H1 (cell line): ENCODE results near the gene TAF3. TPM values are rescaled to one million over a fixed set of nuclear protein-coding genes. Genes with fewer than 3 reads are reported as not detected.

Source experiments
- CTCF ChIA-PET: fragments of 300-600 bp; sonication (Branson Sonifier 250); formaldehyde crosslinking; loops from one replicate; lab custom pipeline; 2021; ENCODE audit not compliant: partially characterized antibody; lab: Charles Lee
- POLR2A ChIA-PET: fragments of 300-600 bp; sonication (Branson Sonifier 250); formaldehyde crosslinking; loops from one replicate; lab custom pipeline; 2021; ENCODE audit warnings: inconsistent platforms; ENCODE audit not compliant: partially characterized antibody; lab: Charles Lee
- DNase-seq, 2 experiments: peaks; one replicate each; pipeline versions ENCODE4 v3.0.0 to v3.0.0-alpha.2; 2010 to 2022; ENCODE audit warnings: low spot score in 2 of 2, low read depth in 1 of 2, mixed read lengths in 1 of 2
- FAIRE-seq: peaks from 2 replicates; lab custom pipeline; 2011; peaks lifted over from hg19 to GRCh38; lab: Jason Lieb, UNC
- H2AFZ ChIP-seq: 2 replicates; pipeline ENCODE4 v1.8.1; 2012; ENCODE audit warnings: low read length, inconsistent platforms
- H2AK5ac ChIP-seq: 2 replicates; pipeline ENCODE4 v1.6.1; 2013; ENCODE audit warnings: low read depth, low read length
- H2BK120ac ChIP-seq: replicated peaks from 2 replicates; pipeline ENCODE3; 2013; ENCODE audit warnings: low read depth, low read length, inconsistent platforms
- H2BK12ac ChIP-seq: 2 replicates; pipeline ENCODE4 v1.6.1; 2013; ENCODE audit warnings: low read depth, low read length
- H2BK15ac ChIP-seq: 2 replicates; pipeline ENCODE4 v1.6.1; 2013; ENCODE audit warnings: low read length
- H2BK20ac ChIP-seq: 2 replicates; pipeline ENCODE4 v1.6.1; 2013; ENCODE audit warnings: low read length
- H2BK5ac ChIP-seq: 2 replicates; pipeline ENCODE4 v1.6.1; 2013; ENCODE audit warnings: low read depth, low read length
- H3K14ac ChIP-seq: 2 replicates; pipeline ENCODE4 v1.6.1; 2013; ENCODE audit warnings: inconsistent platforms; ENCODE audit not compliant: insufficient read length
- H3K18ac ChIP-seq: 2 replicates; pipeline ENCODE4 v1.6.1; 2013; ENCODE audit warnings: low read length; ENCODE audit errors: extremely low read depth
- H3K23ac ChIP-seq: 2 replicates; pipeline ENCODE4 v1.6.1; 2013; ENCODE audit warnings: inconsistent platforms; ENCODE audit not compliant: insufficient read length
- H3K23me2 ChIP-seq: 2 replicates; pipeline ENCODE4 v1.6.1; 2013; ENCODE audit warnings: low read depth, low read length
- H3K27ac ChIP-seq: 2 replicates; pipeline ENCODE4 v1.6.1; 2011; ENCODE audit warnings: low read depth, low read length, inconsistent platforms
- H3K27me3 ChIP-seq, 4 experiments: replicated peaks in 1 of 4; 1 replicate in 1 of 4; 2 replicates in 3 of 4; pipeline versions ENCODE4 v1.6.1 to v1.8.1; 2011 to 2013; ENCODE audit warnings: low read length in 3 of 4, mild to moderate bottlenecking in 3 of 4, inconsistent platforms in 2 of 4, mixed read lengths in 2 of 4, moderate library complexity in 1 of 4; ENCODE audit not compliant: control insufficient read depth in 3 of 4, insufficient read depth in 3 of 4; ENCODE audit errors: extremely low read depth in 1 of 4
- H3K36me3 ChIP-seq, 4 experiments: 2 replicates each; pipeline versions ENCODE4 v1.6.1 to v1.8.1; 2011 to 2013; ENCODE audit warnings: mild to moderate bottlenecking in 4 of 4, low read length in 3 of 4, moderate library complexity in 2 of 4, control low read depth in 1 of 4, inconsistent platforms in 1 of 4; ENCODE audit not compliant: insufficient read depth in 4 of 4, control insufficient read depth in 2 of 4
- H3K4ac ChIP-seq: replicated peaks from 2 replicates; pipeline ENCODE3; 2013; ENCODE audit warnings: low read length, low read depth, mixed read lengths, inconsistent platforms; ENCODE audit not compliant: insufficient read length
- H3K4me1 ChIP-seq, 4 experiments: replicated peaks in 1 of 4; 1 replicate in 1 of 4; 2 replicates in 3 of 4; pipeline versions ENCODE4 v1.6.1 to v1.8.1; 2011 to 2013; ENCODE audit warnings: low read length in 3 of 4, inconsistent platforms in 2 of 4, mixed read lengths in 1 of 4; ENCODE audit not compliant: insufficient read depth in 4 of 4, control insufficient read depth in 3 of 4
- H3K4me2 ChIP-seq, 2 experiments: 2 replicates each; pipeline versions ENCODE4 v1.6.1 to v1.8.1; 2011 to 2013; ENCODE audit warnings: low read depth in 2 of 2, low read length in 2 of 2, control low read depth in 1 of 2, inconsistent platforms in 1 of 2, mild to moderate bottlenecking in 1 of 2; ENCODE audit not compliant: insufficient read depth in 1 of 2
- H3K4me3 ChIP-seq, 4 experiments: fragments of 200-600, 300-600 bp in 1 of 4; sonication (generic), shearing (Covaris generic), sonication (Bioruptor Twin) in 1 of 4; 2 replicates each; pipeline versions ENCODE4 v1.5.1 to v1.8.1; 2011 to 2016; ENCODE audit warnings: low read length in 4 of 4, low read depth in 3 of 4, control low read depth in 2 of 4, inconsistent platforms in 2 of 4, mild to moderate bottlenecking in 2 of 4, mixed read lengths in 1 of 4, moderate library complexity in 1 of 4; ENCODE audit not compliant: insufficient read depth in 2 of 4; ENCODE audit errors: extremely low read depth in 1 of 4
- H3K56ac ChIP-seq: replicated peaks from 2 replicates; pipeline ENCODE3; 2013; ENCODE audit warnings: low read depth, mild to moderate bottlenecking, mixed read lengths, low read length, inconsistent platforms; ENCODE audit not compliant: insufficient read length
- H3K79me1 ChIP-seq: 2 replicates; pipeline ENCODE4 v1.6.1; 2013; ENCODE audit warnings: low read depth, low read length, control low read depth
- H3K79me2 ChIP-seq, 2 experiments: 2 replicates each; pipeline versions ENCODE4 v1.6.1 to v1.8.1; 2012 to 2013; ENCODE audit warnings: low read length in 2 of 2, mild to moderate bottlenecking in 2 of 2, inconsistent platforms in 1 of 2; ENCODE audit not compliant: insufficient read depth in 2 of 2, control insufficient read depth in 1 of 2
- H3K9ac ChIP-seq, 4 experiments: replicated peaks in 1 of 4; 1 replicate in 1 of 4; 2 replicates in 3 of 4; pipeline versions ENCODE4 v1.6.1 to v1.8.1; 2011 to 2013; ENCODE audit warnings: low read depth in 3 of 4, low read length in 3 of 4, control low read depth in 2 of 4, mild to moderate bottlenecking in 2 of 4, moderate library complexity in 2 of 4, inconsistent platforms in 1 of 4; ENCODE audit errors: extremely low read depth in 1 of 4
- H3K9me3 ChIP-seq, 2 experiments: 2 replicates each; pipeline versions ENCODE4 v1.6.1 to v1.8.1; 2012 to 2013; ENCODE audit warnings: mild to moderate bottlenecking in 2 of 2, moderate library complexity in 2 of 2, control low read depth in 1 of 2, inconsistent platforms in 1 of 2, low read depth in 1 of 2, low read length in 1 of 2, mixed read lengths in 1 of 2; ENCODE audit not compliant: insufficient read depth in 2 of 2
- H4K20me1 ChIP-seq, 2 experiments: replicated peaks in 1 of 2; 2 replicates each; pipeline versions ENCODE3 to v1.8.1; 2011 to 2013; ENCODE audit warnings: inconsistent platforms in 2 of 2, low read length in 2 of 2, mild to moderate bottlenecking in 1 of 2; ENCODE audit not compliant: insufficient read depth in 2 of 2, control insufficient read depth in 1 of 2
- H4K5ac ChIP-seq: 2 replicates; pipeline ENCODE4 v1.6.1; 2013; ENCODE audit warnings: low read length, low read depth, mixed read lengths, inconsistent platforms; ENCODE audit not compliant: insufficient read length
- H4K8ac ChIP-seq: 2 replicates; pipeline ENCODE4 v1.8.0; 2013; ENCODE audit warnings: mild to moderate bottlenecking, moderate library complexity, low read length, inconsistent platforms; ENCODE audit not compliant: insufficient read depth; ENCODE audit errors: extremely low read depth
- H4K91ac ChIP-seq: replicated peaks from 2 replicates; pipeline ENCODE3; 2013; ENCODE audit warnings: low read length, mixed read lengths, inconsistent platforms; ENCODE audit not compliant: insufficient read length
- BRCA1 ChIP-seq: IDR thresholded peaks from 2 replicates; pipeline ENCODE4 v1.6.1; 2012; ENCODE audit warnings: low read depth, low read length, improper control_type of control experiment
- E2F6 ChIP-seq: IDR thresholded peaks from 2 replicates; pipeline ENCODE4 v1.6.1; 2012; ENCODE audit warnings: inconsistent platforms
- EGR1 ChIP-seq: IDR thresholded peaks from 2 replicates; pipeline ENCODE4 v1.6.1; 2011; ENCODE audit warnings: low read depth, low read length, borderline replicate concordance
- FOSL1 ChIP-seq: IDR thresholded peaks from 2 replicates; pipeline ENCODE4 v1.6.1; 2011; ENCODE audit warnings: mild to moderate bottlenecking, low read depth, low read length, moderate library complexity; ENCODE audit not compliant: insufficient read depth
- MAFK ChIP-seq: IDR thresholded peaks from 2 replicates; pipeline ENCODE4 v1.6.1; 2012; ENCODE audit warnings: low read depth, mild to moderate bottlenecking, improper control_type of control experiment, low read length
- POU5F1 ChIP-seq: IDR thresholded peaks from 2 replicates; pipeline ENCODE4 v1.6.1; 2011; ENCODE audit warnings: low read depth, mild to moderate bottlenecking, low read length, moderate library complexity
- SP1 ChIP-seq: IDR thresholded peaks from 2 replicates; pipeline ENCODE4 v1.6.1; 2011; ENCODE audit warnings: low read depth, low read length
- SP2 ChIP-seq: IDR thresholded peaks from 2 replicates; pipeline ENCODE4 v1.6.1; 2012; ENCODE audit warnings: mild to moderate bottlenecking, low read length, inconsistent platforms
- TAF1 ChIP-seq: IDR thresholded peaks from 2 replicates; pipeline ENCODE4 v1.6.1; 2011; ENCODE audit warnings: mild to moderate bottlenecking, low read depth, low read length
- WGBS, 2 experiments: shearing (Covaris generic) in 1 of 2; methylation state at CpG; one replicate each; pipeline versions ENCODE4 v1.1.6 to v1.1.7; 2013 to 2015; ENCODE audit warnings: low lambda C conversion rate in 2 of 2, mixed read lengths in 2 of 2, inconsistent platforms in 1 of 2, low coverage in 1 of 2, missing lambda C conversion rate in 1 of 2; ENCODE audit not compliant: insufficient replicate concordance in 2 of 2, insufficient coverage in 1 of 2, insufficient read length in 1 of 2; ENCODE audit errors: extremely low coverage in 1 of 2, missing lambda C conversion rate in 1 of 2; 5-methylcytosine and 5-hydroxymethylcytosine counted together
- polyA plus RNA-seq, 7 experiments: library from polyadenylated mRNA; depleted of rRNA in 3 of 7; stranded (reverse) in 5 of 7; unstranded in 2 of 7; fragments of >200 nt in 5 of 7; fragments of 200-250 nt in 2 of 7; gene quantifications; 1 replicate in 5 of 7; 2 replicates in 1 of 7; 4 replicates in 1 of 7; pipeline versions ENCODE4 v1.2.1 to v1.2.3, GENCODE V29; 2011 to 2013; ENCODE audit warnings: missing spikeins in 2 of 7, mixed read lengths in 2 of 7
- total RNA-seq: library from RNA; stranded (reverse); fragmentation: NEBNext Ultra II Directional; extraction: Animal tissue kit (Norgen Biotek cat#: 25700); gene quantifications from 2 replicates; pipeline ENCODE4 v1.2.1, GENCODE V29; 2021

TAF3 gene
- total and polyA plus RNA-seq, 2 of the 8 experiments (the other 6 are each of a cell fraction or from before 2014, with no cell fraction given): 1.5 to 11.2 TPM

GRCh38 chr10:8035641-8036470, 217.6 kb downstream of the TAF3 start:
- FAIRE-seq: no peak
- H2BK120ac ChIP-seq: no peak overlapping the region
- H4K91ac ChIP-seq: no peak overlapping the region
- H2BK20ac ChIP-seq: no peak overlapping the region
- H3K79me1 ChIP-seq: no peaks in the 10 kb centered on the region; the same call in 1 of the 2 replicates
- H2BK5ac ChIP-seq: no peak overlapping the region
- H3K36me3 ChIP-seq: peaks cover 0 to 2% (median 0%) of the 10 kb centered on the region in 4 experiments; a peak in 1 of 8 replicates
- H3K4me1 ChIP-seq: peaks cover 7 to 22% (median 12%) of the 10 kb centered on the region in 4 experiments
- H2BK12ac ChIP-seq: no peak overlapping the region
- H3K18ac ChIP-seq: no peak overlapping the region
- H3K27ac ChIP-seq: no peak overlapping the region
- H3K9me3 ChIP-seq: no peaks in the 10 kb centered on the region
- H2AK5ac ChIP-seq: no peak overlapping the region
- no peak overlapping the region for H3K14ac ChIP-seq
- no peaks in the 10 kb centered on the region; the same call in 1 of the 2 replicates for H3K23me2 ChIP-seq
- WGBS, 2 experiments: 6% methylated on average over 45 of the region's 47 CpGs; no CpG with 5 or more reads in 1 of the 2 experiments
- H4K5ac ChIP-seq: no peak overlapping the region
- H4K20me1 ChIP-seq: peaks cover 14 to 27% of the 10 kb centered on the region in 2 experiments
- ChIA-PET CTCF (interaction anchor here (0.8 kb wide), 1 partner anchor 155 kb away, joined by 3 read pairs; no protein-coding TSS in a partner anchor), POLR2A (interaction anchor here (2.1 kb wide), 1 partner anchor 15 kb away, joined by 10 read pairs; no protein-coding TSS in a partner anchor)
- peak in 1 of 2 experiments; percentile 54 for DNase-seq
- no peak overlapping the region for H3K4ac ChIP-seq
- H3K79me2 ChIP-seq: no peaks in the 10 kb centered on the region
- no peak overlapping the region for H2BK15ac ChIP-seq
- H3K23ac ChIP-seq: no peak overlapping the region
- H4K8ac ChIP-seq: no peak overlapping the region
- no peak overlapping the region for H3K9ac ChIP-seq
- H3K4me3 ChIP-seq: peak overlapping the region in 1 of 4 experiments; percentile 57; a peak in 2 of 8 replicates
- H3K27me3 ChIP-seq: peaks cover 65 to 95% (median 90%) of the 10 kb centered on the region in 4 experiments
- peak overlapping the region; percentile 72 to 74 for H3K4me2 ChIP-seq
- H3K56ac ChIP-seq: no peak overlapping the region
- H2AFZ ChIP-seq: no peak overlapping the region
- TF ChIP-seq MAFK (no peak), TAF1 (no peak), EGR1 (no peak), FOSL1 (no peak), POU5F1 (no peak), SP1 (peak; percentile 4; the same call in 1 of the 2 replicates), BRCA1 (no peak), SP2 (no peak), E2F6 (no peak)
